GM21717 (cell line): Measurements from ENCODE around the gene SRRM5.
"Not testable (repeated sequence)": the region's sequence is repeated elsewhere in the genome, so short reads cannot be mapped to it uniquely, and the experiment has no call there.

ENCODE experiments used
- ATAC-seq: cut with Tn5 transposase; IDR thresholded peaks from one replicate; pipeline ENCODE4 v1.9.1; 2021; ENCODE audit warnings: mild to moderate bottlenecking, moderate library complexity; ENCODE audit not compliant: unreplicated experiment

SRRM5 gene

DNA sequence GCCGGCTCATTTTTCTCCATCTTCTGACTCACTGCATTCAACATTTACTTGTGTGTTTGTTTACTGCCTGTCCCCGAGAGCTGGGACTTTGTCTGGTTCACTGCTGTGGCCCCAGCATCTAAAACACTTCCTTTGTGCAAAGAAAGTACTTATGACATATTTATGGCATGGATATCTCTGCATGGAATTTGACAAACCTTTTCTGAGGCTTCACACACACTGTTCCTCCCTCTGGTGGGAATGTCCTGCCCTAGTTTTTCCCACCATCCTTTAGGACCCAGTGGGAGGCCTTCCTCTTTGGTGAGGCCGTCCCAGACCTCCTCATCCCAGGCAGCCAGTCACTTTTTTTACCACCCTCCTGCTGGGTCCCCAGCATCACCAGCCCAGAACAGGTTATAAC lies 1.4 kb upstream of the SRRM5 start:
- ATAC-seq, result no peak

GRCh38 chr19:43612374-43612773 lies 486 bp downstream of the SRRM5 start:
- no peak for ATAC-seq

DNA sequence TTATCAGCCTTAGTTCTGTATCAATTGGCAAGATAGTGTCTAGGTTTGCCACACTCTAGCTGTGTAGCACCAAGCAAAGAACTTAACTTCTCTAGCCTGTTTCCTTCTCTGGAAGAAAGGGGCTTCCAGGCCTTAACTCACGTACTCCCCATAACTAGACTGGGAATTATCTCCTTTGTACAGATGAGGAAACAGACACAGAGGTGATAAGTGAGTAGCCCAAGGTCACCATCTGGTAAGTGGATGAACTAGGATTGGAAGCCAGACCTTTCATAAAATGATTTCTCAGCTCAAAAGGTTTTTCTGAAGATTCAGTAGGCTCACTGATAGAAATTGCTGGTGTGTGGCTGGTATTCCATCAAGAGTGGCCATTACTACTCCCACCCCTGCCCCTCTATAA lies 4.4 kb downstream of the SRRM5 start:
- no peak for ATAC-seq

GRCh38 chr19:43616954-43617353 lies 5.1 kb downstream of the SRRM5 start:
- ATAC-seq, result no peak

GRCh38 chr19:43618921-43619261 lies 7.0 kb downstream of the SRRM5 start:
- ATAC-seq, result peak; percentile 21

GRCh38 chr19:43619262-43620060 lies 7.6 kb downstream of the SRRM5 start, which contains the start of gene ZNF428:
Gene ZNF428, minus strand, starts transcription at chr19:43619629. Its CDS starts 5,325 bp downstream, at chr19:43614304.
- ATAC-seq, result peak; percentile 63

DNA sequence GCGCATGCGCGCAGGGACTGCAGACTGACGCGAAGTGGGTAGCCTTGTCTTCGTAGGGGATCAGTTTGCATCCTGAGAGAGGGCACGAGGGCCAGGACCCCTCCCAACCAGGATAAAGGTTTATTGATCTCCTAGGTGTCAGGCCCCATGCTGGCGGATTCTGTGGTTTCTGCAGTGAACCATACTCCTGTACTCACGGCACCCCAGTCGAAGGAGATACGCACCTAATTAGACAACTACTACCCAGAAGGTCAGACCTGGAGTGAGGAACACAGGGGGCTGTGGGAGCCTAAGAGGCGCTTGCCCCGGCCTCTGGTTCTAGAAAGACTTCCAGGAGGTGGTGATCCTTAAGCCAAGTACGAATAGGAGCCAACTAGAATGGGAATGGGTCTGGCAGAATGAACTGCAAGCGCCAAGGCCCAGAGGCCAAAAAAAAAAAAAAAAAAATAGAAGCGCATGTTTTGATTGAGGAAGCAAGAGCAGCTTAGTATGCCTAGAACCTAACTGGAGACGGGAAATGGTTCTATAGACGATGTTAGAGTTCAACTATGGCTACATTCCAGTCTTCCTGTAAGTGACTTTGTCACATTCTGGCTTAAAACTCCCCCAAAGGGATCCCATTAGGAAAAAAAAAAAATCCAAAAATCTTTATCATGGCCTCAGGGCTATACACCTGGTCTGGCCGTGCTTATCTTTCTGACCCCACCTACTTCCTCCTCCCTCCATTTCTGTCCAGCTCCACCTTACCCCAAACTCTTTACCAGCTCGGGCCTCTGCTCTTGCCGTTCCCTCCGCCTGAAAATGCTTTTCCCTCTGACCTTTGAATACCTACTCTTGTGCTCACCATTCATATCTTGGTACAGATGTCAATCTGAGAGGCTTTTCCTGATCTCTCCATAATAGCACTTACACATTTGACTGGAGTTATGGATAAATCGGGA lies 8.4 kb downstream of the SRRM5 start:
- ATAC-seq, result no peak

GRCh38 chr19:43622070-43622469 lies 10.2 kb downstream of the SRRM5 start:
- ATAC-seq, result no peak

DNA sequence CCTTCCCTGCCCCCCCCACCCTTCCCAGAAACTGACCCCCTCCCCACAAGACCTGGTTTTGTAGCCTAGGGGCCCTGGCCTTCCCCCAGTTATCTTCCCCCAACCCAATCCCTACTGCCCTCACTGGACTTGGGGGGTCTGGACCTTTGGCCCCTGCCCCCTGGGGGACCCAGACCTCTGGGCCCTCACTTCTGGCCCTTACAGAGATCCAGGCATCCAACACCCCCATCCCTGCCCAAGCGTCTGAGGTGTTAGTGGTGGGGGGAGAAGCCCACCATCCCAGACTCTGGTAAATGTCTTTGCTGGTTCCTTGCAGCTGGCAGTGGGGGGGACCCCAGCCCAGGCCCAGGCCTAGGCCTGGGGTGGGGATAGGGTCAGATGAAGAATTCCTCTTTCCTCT lies 11.1 kb downstream of the SRRM5 start:
- ATAC-seq, result no peak

DNA sequence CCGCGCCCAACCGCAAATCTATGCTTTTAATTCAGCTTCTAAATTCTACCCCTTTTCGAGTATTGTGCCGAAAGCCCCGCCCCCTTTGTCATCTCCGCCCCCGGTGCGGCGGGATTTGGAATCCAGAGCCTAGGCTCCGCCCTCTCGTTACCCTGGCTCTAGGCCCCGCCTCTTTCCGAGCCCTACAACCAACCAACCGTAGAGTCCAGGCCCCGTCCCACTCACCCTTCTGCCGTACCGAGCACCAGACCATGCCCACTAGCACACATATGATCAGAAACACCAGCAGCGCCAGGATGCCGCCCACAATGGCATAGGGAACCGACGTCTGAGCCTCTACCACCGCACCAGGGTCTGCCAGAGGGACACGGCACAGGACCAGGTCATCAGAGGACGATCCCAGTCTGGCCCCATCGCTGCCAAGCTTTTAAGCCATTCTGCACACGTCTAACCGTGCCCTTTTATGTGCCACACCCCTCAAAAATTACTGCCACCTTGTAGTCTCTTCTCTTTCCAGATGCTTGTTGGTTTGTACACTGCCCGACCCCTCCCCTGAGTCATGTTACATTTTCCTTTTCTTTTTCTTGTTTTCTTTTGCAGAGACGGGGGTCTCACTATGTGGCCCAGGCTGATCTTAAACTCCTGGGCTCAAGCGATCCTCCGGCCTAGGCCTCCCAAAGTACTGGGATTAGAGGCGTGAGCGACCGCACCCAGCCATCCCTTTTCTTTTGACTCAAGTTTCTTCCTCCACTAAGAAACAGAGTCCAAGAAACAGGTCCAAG lies 12.2 kb downstream of the SRRM5 start:
- no peak for ATAC-seq

GRCh38 chr19:43624933-43625332 lies 13.0 kb downstream of the SRRM5 start:
- no peak for ATAC-seq

- ATAC-seq, result no peak
Measured at GRCh38 chr19:43625918-43626579, 14.2 kb downstream of the SRRM5 start.

DNA sequence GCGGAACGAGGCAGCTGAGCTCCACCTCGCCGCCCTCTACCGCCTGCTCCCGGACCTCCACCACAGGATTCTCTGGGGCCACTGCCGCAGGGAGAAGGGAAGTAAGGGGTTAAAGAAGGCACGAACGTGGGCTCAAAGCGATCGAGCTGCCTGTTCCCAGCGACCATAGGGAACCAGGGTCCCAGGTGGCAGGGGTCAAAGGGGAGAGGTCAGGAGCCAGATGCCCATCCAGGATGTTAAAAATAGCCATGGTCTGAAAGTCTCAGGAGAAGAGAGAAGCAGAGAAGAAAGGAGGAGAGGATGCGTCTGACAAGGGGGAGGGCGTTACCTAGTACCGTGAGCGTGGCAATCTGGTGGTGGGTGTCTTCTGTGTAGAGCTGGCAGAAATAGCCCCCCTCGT lies 14.9 kb downstream of the SRRM5 start:
- no peak for ATAC-seq

DNA sequence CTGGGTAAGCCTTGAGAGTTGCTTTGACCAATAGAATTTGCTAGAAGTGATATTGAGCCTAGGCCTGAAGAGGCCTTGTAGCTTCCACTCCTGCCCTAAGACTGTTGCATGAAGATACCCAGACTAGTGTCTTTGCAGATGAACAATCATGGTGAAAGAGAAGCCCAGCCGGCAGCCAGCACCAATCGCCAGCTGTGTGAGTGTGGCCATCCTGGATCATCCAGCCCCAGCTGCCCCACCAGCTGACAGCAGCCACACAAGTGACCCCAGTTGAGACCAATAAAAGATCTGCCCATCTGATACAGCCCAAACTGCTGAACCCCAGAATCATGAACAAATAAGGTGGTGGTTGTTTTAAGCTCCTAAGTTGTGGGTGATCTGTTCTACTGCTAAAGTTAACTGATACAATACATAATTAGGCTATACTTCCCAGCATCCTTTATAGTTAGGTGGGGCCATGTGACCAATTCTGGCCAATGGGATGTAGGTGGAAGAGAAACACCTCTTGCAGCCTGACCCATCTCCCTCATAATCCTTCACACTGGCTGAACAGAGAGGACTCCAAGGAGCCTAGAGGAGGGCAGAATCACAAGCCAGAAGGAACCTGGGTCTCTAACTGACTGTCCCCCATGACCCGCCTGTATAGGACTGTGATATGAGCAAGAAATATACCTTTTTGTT lies 16.9 kb downstream of the SRRM5 start:
- ATAC-seq, result no peak

DNA sequence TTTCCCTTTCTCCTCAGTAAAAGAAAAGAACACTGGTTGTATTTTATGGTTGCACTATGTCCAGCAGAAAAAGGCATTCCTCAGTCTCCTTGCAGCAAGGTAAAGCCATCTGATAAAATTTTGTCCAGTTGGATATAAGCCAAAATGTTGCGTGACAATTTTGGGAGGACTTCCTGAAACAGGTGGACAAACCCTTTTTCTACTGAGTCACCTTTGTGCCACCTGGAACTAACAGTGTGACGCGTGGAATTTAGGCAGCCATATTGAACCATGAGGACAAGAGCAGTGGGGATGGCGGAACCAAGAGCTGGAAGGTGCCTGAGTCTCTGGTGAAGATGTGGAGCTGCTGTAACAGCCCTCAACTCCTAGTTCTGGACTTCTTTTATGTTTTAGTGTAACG lies 19.6 kb downstream of the SRRM5 start:
- no peak for ATAC-seq

DNA sequence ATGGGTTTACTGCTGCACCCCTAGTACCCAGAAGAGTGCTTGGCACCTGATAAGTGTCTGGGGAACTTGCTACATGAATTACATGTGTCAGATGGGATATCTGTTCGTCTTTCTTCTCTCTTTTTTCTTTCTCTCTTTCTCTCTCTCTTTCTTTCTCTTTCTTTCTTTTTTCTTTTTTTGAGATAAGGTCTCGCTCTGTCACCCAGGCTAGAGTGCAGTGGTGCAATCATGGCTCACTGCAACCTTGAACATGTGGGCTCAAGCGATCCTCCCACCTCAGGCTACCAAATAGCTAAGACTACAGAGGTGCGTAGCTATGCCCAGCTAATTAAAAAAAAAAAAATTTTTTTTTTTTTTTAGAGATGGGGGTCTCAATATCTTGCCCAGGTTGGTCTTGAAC lies 21.6 kb downstream of the SRRM5 start:
- ATAC-seq, result no peak

DNA sequence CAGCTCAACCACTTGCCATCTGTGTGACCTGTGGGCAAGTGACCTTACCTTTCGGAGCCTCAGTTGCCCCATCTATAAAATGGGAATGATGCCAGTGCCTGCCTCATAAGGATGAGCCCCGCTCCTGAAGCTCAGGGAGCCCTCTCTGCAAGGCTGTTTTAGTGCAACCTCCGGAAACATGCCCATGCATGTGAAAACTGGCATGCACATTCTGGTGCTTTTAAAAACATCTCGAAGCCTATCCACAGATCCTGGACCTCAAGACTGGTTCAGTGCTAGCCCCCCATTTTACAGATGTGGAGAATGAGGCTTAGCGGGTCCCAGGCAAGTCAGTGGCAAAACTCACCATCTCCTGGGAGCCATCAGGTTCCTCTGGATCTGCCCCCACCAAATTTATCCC lies 22.2 kb downstream of the SRRM5 start:
- ATAC-seq, result no peak

DNA sequence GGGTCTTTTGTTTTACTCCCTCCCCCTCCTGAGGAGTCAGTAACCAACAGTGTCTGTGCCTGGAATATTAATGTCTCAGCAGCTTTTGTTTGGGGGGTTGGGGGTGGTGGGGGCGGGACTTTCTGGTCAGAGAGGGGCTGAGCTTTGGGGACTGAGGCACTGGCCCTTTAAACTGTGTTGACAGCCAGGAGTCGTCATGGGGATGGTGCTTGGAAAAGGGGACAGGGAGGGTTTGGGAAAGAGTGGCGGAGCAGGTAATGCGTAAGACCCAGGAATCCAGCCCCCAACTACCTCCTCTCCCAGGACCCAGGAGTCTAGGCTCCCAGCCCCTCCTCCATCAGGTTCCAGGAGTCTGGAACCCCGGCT lies 22.6 kb downstream of the SRRM5 start:
- no peak for ATAC-seq

- ATAC-seq, result no peak
Measured at GRCh38 chr19:43634872-43635560, 23.1 kb downstream of the SRRM5 start.

GRCh38 chr19:43635561-43635940 lies 23.7 kb downstream of the SRRM5 start:
- not testable (repeated sequence) for ATAC-seq
